HG03457 (cell line): ENCODE results near the gene TEX51.

Experiments
- ATAC-seq: cut with Tn5 transposase; IDR thresholded peaks from one replicate; pipeline ENCODE4 v1.9.1; 2021; ENCODE audit warnings: moderate number of reproducible peaks; ENCODE audit not compliant: unreplicated experiment

The TEX51 gene

DNA sequence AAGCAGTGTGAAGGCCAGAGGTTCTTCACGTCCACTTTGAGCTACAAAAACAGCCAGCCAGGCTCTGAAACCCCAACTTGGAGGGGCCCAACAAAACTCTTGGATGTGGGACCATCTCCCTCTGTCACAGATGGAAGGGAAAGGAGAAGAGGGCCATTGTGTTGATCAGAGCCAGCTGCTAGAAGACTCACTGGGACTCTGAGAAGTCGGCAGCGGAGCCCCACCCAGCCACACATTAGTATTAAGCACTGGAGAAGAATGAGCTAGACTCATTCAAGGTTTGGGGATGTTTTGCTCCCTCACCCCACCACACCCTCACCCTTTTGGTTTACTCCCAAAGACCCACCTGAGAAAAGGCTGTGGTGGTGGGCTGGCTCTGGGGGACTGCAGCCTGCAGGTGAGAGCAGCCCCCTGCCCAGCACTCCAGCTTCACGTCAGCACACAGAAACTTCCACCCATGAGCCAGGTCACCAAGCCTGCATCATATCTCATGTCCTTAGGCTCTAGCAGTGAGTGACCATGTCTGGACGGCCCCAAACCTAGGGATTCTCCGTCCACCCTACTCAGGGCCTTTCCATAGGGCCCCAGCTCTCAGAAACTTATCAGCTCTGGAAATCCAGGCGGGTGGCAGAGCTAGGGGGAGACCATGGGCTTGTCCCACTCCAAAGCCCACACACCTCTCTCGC is 12.6 kb downstream of the TEX51 start:
- ATAC-seq = no peak

DNA sequence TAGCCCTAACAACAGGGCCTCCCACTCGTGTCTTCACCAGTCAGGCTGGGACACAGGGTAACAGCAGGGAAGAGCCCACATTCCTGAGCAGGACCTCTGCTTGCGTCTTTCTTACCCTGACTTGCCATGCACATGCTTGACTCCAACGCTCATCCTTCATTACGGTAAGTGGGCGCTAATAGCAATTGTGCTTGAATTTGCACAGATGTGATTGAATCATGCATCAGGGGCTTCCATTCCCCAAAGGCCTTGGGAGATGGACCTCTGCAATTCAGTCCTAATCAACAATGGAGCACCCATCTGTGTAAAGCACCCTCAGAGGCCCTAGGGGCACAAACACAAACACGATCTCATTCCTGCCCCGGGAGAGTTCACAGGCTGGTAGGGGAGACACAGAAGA is 13.5 kb downstream of the TEX51 start:
- no peak for ATAC-seq

DNA sequence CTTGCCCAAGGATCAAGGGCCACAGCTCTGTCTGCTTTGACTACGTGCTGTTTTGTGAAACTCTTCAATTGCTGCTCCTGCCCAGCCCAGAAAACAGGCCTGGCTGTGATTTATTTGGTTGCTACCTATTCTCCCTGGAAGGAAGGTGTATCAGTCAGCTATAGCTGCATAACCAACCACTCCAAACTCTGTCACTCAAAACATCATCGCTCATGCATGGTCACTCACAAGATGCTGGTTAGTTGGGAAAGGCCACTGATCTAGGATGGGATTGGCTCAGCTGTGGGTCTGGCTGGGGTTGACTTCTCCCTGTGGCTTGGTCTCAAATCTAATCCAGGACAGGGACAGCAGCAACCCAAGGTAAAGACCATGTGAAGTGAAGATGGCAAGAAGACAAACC is 14.6 kb downstream of the TEX51 start:
- no peak for ATAC-seq

DNA sequence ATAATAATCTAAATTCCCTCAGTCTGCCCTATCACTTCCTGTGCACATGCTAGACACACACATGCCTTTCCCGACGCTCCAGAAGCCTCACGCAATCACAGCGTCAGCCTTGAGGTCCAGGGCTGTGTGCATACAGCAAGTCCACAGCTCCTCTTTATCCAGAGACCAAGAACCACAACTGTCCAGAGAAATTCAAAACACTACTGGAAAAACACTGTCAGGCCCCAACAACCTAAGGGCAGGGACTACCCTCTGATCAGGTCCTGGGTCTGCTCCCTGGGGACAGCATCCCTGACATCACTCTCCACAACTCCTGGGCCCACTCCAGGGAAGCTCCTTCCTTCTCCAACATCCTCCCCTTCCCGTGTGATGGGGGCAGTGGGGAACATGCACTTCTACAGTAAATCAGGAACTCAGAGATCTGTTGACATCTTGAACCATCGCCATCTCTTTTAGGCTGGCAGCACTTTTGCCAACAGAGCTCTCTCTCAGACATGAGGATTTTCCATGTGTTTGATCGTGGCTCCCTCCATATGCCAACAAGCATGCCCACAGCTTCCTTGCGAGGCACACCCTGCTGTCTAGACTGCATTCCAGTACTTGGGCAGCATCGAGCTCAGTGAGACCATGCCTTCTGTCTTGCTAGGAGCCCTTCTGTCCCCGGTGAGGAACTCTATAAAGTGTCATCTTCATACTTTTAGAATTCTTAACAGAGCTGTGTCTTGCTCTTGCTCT is 15.4 kb downstream of the TEX51 start:
- ATAC-seq = no peak

DNA sequence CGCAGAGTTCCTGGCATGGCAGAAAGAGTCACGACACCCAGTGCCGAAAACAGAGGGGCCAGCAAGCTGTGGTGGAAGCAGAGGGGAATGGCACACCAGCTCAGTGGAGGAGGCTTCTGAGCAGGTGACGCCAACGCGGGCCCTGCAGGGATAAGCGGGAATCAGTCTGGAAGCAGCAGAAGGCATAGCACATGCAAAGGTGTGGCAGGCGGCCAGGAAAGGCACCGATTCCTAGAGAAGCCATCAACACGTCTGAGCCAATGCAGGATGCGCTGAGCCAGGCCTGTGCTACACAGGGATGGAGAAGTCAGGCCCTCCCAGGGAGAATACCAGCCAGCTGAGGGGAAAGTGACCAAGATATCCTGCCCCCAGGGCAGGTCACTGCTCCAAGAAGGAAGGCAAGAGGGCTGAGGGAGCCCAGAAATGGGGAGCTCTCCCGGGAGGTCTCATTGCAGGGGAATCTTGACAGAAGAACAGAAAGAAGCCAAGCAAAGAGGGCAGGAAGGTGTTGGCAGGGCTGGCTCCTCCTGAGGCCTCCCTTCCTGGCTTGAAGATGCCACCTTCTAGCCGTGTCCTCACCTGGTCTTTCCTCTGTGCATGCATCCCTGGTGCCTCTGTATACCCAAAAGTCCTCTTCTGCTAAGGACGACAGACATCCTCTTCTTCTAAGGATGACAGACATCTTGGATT is 16.3 kb downstream of the TEX51 start:
- no peak for ATAC-seq

DNA sequence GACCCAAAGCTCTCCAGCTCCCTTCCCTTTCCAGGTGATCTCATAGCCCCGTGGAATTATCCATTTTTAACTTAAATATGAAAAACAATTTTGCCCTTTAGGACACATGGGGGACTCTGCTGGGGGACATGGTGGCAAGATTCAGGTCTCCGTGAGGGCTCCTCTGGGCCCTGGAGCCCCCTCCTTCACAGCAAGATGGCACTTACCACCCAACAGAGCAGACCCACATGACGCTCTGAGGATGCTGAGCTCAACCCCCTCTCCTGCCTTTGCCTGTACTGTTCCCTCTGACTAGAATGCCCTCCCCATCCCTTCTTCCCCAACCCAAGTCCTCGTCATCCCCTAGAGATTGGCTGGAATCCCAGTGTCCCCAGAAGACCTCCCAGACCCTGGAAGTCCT is 17.2 kb downstream of the TEX51 start:
- ATAC-seq = no peak

DNA sequence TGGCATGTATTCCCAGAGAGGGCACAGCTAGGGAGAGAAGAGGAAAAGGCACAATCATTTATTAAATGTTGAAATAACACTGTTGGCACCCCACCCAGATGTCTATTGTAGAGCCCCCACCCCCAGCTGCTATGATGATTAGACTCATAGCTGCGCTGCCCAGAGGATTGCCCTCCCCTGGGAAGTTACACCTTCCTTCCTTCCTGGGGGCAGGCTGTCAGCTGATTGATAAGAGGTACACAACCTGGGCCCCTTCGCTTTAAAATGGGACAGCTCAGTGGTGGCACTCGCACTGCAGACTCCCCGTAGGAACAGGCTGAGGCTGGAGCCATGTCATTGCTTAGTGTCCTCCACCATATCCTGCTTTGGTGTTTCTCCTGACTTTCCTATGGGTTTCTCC is 18.1 kb downstream of the TEX51 start:
- no peak for ATAC-seq

DNA sequence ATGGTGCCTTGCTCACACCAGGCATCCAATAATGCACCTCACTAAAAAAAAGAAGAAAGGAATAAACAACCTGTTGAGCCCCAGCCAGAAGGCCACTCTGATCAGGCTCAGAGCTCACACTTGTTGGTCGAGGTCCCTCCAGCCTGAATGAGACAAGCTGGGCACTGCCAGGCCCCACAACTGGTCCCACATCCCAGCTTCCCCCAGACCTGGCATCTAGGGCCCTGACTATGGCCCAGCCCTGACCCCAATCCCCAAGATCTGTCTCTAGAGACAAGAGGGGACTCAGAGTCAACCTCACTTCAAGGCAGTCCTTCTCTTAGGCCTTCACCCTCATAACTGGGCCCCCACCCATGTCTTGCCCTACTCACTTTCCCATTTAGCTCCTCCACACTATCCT is 22.4 kb downstream of the TEX51 start:
- ATAC-seq = no peak

DNA sequence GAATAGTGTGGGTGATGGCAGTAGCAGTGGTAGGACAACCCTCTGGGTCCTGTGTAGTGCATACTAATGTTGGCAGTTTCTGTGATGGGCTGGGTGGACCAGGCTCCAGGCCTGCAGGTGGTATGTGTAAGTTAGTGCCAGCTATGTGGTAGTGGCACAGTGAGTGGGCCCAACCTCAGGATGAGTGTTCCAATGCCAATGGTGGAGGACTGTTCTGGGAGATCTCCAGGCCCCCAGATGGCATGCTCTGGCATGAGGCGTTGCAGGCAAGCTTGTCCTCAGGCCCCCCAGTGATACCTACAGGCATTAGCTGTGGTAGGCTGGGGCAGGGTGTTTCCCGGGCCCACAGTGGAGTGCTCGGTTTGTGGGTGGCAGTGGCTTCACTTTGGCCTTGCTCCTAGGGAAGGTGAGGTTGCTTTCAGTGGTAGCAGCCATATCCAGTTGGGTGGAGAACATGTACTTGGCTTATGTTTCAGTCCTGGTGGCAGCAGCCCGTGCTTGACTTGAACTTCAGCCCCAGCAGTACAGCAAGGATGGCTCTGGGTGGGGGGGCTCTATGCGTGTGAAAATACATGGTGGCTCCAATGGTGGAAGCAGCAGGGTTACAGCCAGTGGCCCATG is 32.4 kb downstream of the TEX51 start:
- no peak for ATAC-seq

DNA sequence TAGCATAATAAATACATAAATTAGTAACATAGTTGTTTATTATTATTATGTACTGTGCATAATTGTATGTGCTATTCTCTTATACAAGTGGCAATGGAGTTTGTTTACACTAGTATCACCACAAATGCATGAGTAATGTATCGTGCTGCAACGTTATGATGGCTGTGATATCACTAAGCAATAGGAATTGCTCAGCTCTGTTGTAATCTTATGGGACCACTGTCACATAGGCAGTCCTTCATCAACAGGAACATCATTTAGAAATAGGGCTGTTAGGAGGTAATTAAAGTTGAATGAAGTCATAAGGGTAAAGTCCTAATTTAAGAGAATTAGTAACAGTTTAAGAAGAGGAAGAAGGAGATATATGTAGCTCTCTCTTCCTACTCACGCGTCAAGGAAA is 33.8 kb downstream of the TEX51 start:
- no peak for ATAC-seq

DNA sequence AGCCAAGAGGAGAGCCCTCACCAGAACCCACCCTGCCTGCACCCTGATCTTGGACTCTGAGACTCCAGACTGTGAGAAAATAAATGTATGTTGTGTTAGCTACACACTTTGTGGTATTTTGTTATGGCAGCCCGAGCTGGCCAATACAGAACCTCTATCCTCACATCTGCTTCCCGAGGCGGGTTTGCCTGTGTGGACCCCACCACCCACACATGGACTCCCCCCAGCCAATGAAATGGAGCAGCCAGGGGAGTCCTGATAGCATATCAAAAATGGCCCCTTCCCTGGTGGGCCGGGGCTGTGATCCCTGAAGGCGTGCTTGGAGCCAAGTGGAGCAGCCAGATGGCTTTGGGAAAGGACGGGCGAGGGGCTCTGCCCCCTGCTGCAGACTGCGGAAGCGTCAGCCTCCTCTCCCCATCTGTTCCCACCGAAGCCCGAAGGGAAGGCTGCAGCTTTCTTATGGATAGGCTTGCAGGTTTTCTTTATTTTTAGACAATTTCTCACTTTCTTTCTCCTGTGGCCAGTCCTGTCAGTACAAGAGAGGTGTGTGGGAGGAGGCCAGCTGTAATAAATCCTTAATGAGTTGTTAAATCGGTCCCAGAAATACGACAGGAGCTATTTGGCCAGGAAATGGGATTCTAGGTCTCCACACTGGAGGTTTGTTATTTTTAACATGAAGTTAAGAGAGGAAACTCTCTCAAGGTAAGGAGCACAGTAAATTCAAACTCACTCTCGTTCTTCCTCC is 34.4 kb downstream of the TEX51 start:
- ATAC-seq = no peak

DNA sequence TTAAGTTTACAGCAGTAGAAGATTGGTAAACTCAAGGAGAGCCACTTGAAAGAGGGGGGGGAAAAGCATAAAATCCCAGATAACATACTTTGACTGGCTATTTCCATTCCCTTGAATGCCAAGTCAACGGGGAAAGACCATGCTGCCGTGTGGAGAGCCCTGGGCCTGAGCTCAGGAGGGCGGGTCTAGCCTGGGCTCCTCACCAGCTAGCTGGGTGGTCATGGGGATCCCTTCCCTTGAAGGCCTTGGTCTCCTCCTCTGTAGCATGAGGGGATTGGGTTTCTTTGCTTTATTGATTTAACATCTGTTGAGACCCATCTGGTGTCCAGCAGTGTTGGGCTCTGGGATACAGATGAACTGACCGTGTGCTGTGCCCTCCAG is 35.0 kb downstream of the TEX51 start:
- ATAC-seq = no peak

DNA sequence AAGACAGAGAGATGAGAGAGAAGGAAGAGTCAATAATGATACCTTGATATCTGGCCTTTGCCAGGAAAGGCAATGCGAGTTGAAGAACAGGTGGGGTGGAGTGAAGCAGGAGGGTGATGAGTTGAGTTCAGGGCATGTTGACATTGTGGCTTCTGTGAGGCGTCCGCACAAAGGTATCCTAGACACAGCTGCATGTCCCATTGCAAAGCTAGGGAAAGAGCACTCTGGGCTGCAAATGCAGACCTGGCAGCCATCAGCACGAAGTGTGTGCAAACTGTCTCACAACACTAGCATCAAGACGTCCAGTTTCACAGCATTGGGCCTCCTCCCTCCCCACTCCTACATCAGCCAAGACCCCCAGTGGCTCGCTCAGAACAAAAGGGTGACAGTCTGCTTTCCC is 36.1 kb downstream of the TEX51 start:
- ATAC-seq = no peak

DNA sequence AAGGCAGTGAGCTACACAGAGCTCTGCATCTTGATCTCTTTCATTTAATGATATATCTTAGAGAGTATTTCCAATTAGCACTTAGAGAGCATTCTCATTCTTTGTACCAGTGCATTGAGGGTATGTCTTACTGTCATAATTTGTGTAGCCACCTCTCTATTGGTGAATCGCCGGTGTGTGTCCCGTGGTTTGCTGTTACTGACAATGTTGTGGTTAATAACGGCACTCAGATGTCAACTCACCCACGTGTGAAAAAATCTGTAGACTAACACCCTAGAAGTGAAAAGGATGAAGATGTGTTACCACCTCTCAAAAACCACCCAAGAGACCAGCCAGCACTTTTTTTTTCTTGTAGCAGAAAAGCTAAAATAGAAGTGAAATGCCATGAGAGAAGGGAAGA is 37.1 kb downstream of the TEX51 start:
- ATAC-seq = no peak

DNA sequence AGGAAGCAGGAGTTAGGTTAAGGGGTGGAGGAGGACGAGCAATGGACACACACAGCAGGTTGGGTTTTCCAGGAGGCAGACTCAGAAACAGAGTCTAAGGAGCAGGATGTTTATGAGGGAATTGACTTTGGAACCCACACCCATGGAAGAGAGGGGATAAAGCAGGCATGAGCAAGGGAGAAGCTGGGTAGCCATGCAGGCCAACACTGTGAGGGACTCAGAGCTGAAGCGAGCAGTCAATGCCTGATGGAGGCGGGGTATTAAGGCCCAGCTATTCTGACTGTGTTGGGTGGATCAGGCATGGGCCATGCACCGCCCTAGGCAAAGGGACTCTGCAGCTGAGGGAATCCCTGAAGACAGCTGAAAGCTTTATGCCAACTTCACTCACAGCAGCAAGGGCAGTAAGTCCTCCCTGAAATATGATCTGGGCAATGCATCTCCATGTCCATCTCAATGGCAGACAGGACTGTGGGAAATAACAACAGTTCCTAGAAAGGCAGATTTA is 37.6 kb downstream of the TEX51 start:
- no peak for ATAC-seq

DNA sequence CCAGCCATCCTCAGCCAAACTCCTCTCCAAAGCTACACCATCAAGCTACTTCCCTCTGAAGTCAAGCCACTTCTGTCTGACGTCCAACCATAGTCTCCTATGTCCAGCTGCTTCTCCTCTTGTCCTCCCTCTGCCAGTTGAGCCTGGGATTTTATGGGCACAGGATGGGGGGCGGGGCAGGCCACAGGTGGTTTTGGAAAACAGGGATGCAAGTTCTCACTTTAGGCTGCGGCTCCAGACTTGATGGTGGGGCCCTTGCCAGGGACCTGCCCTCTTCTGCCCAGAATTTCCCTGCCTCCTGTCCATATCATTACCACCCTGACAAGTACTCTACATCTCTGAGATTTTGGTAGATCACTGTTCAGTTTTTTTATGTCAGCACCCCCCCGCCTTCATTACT is 41.6 kb downstream of the TEX51 start:
- ATAC-seq = no peak

DNA sequence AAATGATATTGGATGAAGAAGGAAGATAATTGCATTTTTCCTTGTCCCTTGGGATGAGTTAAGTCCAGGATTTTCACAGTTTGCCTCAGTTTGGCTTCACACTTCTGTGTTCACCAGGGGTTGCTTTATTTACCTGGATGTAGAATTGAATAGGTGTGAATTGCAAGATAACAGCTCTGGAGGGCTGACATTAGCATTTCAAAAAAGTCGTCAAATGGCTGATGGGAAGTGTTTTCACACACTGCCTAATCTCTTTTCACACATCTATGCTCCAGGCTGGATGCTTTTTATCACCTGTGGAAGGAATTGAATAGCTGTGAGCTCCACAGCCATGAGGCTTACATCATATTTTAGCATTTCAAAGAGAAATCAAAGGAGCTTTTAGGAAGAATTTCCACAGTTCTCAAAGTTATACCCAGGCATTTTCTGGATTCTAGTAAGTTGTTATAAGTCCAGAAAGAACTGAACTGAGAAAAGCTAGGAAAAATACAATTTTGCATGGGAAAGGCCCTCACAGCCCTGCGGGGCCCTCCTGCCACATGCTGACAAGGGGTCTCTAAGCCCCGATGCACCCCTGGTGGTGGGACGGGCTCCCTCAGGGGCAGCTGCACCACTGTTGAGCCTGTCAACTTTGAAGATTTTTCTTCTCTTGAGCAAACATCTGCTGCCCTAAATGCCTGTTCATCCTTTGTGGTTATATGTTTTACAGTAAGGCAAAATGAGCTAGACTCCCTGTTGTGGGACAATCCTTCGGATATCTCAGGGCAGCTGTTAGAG is 43.9 kb downstream of the TEX51 start:
- no peak for ATAC-seq

DNA sequence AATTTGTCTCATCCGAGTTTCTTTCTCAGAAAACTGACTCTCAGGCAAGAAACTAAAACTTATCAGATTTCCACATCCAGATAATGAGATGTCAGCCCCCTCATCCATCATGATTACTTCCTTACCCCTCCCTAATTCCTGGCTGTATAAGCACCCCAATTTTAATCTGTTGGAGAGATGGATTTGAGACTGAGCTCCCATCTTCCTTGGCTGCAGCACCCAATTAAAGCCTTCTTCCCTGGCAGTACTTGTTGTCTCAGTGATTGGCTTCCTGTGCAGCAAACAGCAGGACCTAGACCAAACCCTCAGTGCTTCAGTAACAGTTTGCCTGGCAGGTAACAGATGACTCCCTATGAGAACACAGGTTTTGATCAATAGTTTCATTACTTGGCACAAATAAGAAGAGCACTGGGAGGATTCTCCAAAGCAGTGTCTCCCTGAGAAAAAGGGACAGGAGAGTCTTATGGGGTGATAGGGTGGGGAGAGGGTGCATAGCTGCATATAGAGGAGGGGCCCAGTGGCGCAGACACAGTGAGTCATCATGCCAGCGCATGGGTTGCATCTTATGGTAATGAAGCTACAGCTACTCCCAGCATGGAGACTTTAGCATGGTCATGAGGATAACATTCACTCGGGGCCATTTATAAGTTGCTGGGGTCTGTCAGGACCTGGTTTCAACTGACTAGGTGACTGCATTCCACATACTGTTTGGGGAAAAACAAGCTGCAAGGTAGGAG is 45.1 kb downstream of the TEX51 start:
- ATAC-seq = no peak

DNA sequence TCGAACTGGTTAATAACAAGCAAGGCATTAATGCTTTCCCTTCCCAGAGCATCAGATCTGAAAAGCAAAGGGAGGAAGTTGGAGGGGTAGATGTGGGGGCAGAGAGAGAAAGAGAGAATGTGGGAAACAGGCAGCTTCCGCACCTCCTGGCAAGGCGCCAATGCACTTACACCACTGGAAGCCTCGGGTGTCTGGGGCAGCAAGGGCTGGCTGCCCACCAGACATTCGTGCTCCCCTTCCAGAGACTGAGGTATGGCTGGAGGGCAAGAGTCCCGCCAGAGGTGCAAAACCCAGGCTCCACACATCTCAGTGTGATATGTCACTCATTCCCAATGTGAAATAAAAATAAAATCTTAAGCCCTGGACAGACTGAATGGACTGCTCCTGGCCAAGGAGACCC is 46.4 kb downstream of the TEX51 start:
- ATAC-seq = no peak
